ES-I3 (cell line): ENCODE measurements around the gene CBLL2.

Experiments used
- H3K36me3 ChIP-seq: 2 replicates; pipeline ENCODE4 v1.6.1; 2013; ENCODE audit warnings: mild to moderate bottlenecking, low read length, control low read depth, moderate library complexity; ENCODE audit not compliant: insufficient read depth
- H3K4me1 ChIP-seq: 2 replicates; pipeline ENCODE4 v1.6.1; 2013; ENCODE audit warnings: mild to moderate bottlenecking, control low read depth, low read length; ENCODE audit not compliant: insufficient read depth
- H3K9ac ChIP-seq: 2 replicates; pipeline ENCODE4 v1.6.1; 2013; ENCODE audit warnings: low read depth, mild to moderate bottlenecking, low read length, moderate library complexity
- H3K9me3 ChIP-seq: 2 replicates; pipeline ENCODE4 v1.6.1; 2013; ENCODE audit warnings: mild to moderate bottlenecking, low read length, moderate library complexity; ENCODE audit not compliant: control insufficient read depth, insufficient read depth

Gene CBLL2

GRCh38 chrX:22313766-22314165 lies 41.1 kb downstream of the CBLL2 start:
- H3K9me3 ChIP-seq = no peaks in the 10 kb centered on the region
- H3K9ac ChIP-seq = no peak overlapping the region
- H3K4me1 ChIP-seq = peaks cover 28% of the 10 kb centered on the region
- H3K36me3 ChIP-seq = no peaks in the 10 kb centered on the region

- Histone ChIP-seq H3K4me1 (peaks cover 28% of the 10 kb centered on the region), H3K36me3 (no peaks in the 10 kb centered on the region), H3K9ac (peak overlapping the region; percentile 5; the same call in 1 of the 2 replicates), H3K9me3 (no peaks in the 10 kb centered on the region)
These were observed 41.5 kb downstream of the CBLL2 start for GRCh38 chrX:22314211-22314610.

GRCh38 chrX:22314692-22315091 lies 42.0 kb downstream of the CBLL2 start:
- peak overlapping the region; percentile 5; the same call in 1 of the 2 replicates for H3K9ac ChIP-seq
- H3K9me3 ChIP-seq = no peaks in the 10 kb centered on the region
- H3K4me1 ChIP-seq = peaks cover 28% of the 10 kb centered on the region
- no peaks in the 10 kb centered on the region for H3K36me3 ChIP-seq

- Histone ChIP-seq H3K4me1 (peaks cover 31% of the 10 kb centered on the region), H3K9ac (no peak overlapping the region)
These were observed 42.4 kb downstream of the CBLL2 start for GRCh38 chrX:22315151-22315550.

GRCh38 chrX:22320236-22320873 lies 47.6 kb downstream of the CBLL2 start:
- no peak overlapping the region for H3K9ac ChIP-seq
- H3K9me3 ChIP-seq = no peaks in the 10 kb centered on the region
- peaks cover 21% of the 10 kb centered on the region for H3K4me1 ChIP-seq
- H3K36me3 ChIP-seq = no peaks in the 10 kb centered on the region

More at GRCh38 chrX:22315151-22315550, 42.4 kb downstream of the CBLL2 start:
- no peaks in the 10 kb centered on the region for H3K9me3 ChIP-seq
- no peaks in the 10 kb centered on the region for H3K36me3 ChIP-seq

GRCh38 chrX:22323541-22323940 lies 50.8 kb downstream of the CBLL2 start:
- Histone ChIP-seq H3K9ac (no peak overlapping the region), H3K36me3 (no peaks in the 10 kb centered on the region), H3K4me1 (peaks cover 11% of the 10 kb centered on the region), H3K9me3 (no peaks in the 10 kb centered on the region)
